HepG2 (cell line): ENCODE measurements around the gene IPO9. TPM values are rescaled to one million over a fixed set of nuclear protein-coding genes. Genes with fewer than 3 reads are reported as not detected.

ENCODE experiments used
- ATAC-seq: fragments of 200-7000 bp; cut with Tn5 transposase; 3 replicates; pipeline ENCODE4 v1.9.1; 2020; ENCODE audit warnings: mild to moderate bottlenecking, moderate library complexity
- BruUV-seq: library from RNA; stranded (reverse); fragments of 400-500 nt; replicated peaks from 2 replicates; lab custom pipeline; 2021; lab: Mats Ljungman, UMichigan
- CTCF ChIA-PET: fragments of 300-600 bp; formaldehyde crosslinking; extraction: SDS; loops from one replicate; lab custom pipeline; 2021; ENCODE audit warnings: low total read pairs, inconsistent platforms, low intra/inter-chr PET ratio; lab: Yijun Ruan, JAX
- POLR2A ChIA-PET: fragments of 350-600 bp; sonication (Branson Sonifier 250); formaldehyde crosslinking; loops from one replicate; lab custom pipeline; 2020; ENCODE audit warnings: antibody characterized with exemption, inconsistent platforms; lab: Yijun Ruan, JAX
- DNase-seq: peaks from one replicate; pipeline ENCODE4 v3.0.0-alpha.2; 2015; ENCODE audit warnings: low spot score
- FAIRE-seq: peaks from 3 replicates; lab custom pipeline; 2011; peaks lifted over from hg19 to GRCh38; lab: Jason Lieb, UNC
- H2AFZ ChIP-seq: one replicate; pipeline ENCODE4 v1.6.1; 2011; ENCODE audit warnings: low read length, inconsistent platforms
- H3K27ac ChIP-seq: fragments of 300-600 bp; 3 replicates; pipeline ENCODE4 v1.8.0; 2011; ENCODE audit warnings: mixed run types, mild to moderate bottlenecking, mixed read lengths, low read length, inconsistent platforms; ENCODE audit not compliant: insufficient read depth; ENCODE audit errors: extremely low read length
- H3K27me3 ChIP-seq, 2 experiments: fragments of 200-600 bp in 1 of 2; 2 replicates in 1 of 2; 3 replicates in 1 of 2; pipeline versions ENCODE4 v1.6.0 to v1.8.0; 2011; ENCODE audit warnings: low read length in 2 of 2, mild to moderate bottlenecking in 2 of 2, moderate library complexity in 2 of 2, inconsistent platforms in 1 of 2; ENCODE audit not compliant: insufficient read depth in 2 of 2, control insufficient read depth in 1 of 2
- H3K36me3 ChIP-seq, 2 experiments: fragments of 200-600 bp in 1 of 2; replicated peaks in 1 of 2; 2 replicates in 1 of 2; 3 replicates in 1 of 2; pipeline versions ENCODE4 v1.5.1 to v1.8.0; 2011; ENCODE audit warnings: low read length in 2 of 2, inconsistent platforms in 1 of 2; ENCODE audit not compliant: insufficient read depth in 2 of 2, control insufficient read depth in 1 of 2
- H3K4me1 ChIP-seq: 2 replicates; pipeline ENCODE4 v1.5.1; 2012; ENCODE audit warnings: low read length, inconsistent platforms; ENCODE audit not compliant: insufficient read depth
- H3K4me2 ChIP-seq: 2 replicates; pipeline ENCODE4 v1.6.0; 2011; ENCODE audit warnings: low read depth, low read length, inconsistent platforms
- H3K4me3 ChIP-seq, 3 experiments: fragments of 200-600 bp in 1 of 3; sonication (generic), shearing (Covaris generic) in 1 of 3; replicated peaks in 1 of 3; 2 replicates each; pipeline ENCODE4 v1.5.1; 2011 to 2016; ENCODE audit warnings: low read length in 3 of 3, inconsistent platforms in 2 of 3, low read depth in 2 of 3, mild to moderate bottlenecking in 2 of 3, control low read depth in 1 of 3, mixed read lengths in 1 of 3; ENCODE audit not compliant: insufficient read depth in 1 of 3
- H3K79me2 ChIP-seq: one replicate; pipeline ENCODE4 v1.6.1; 2011; ENCODE audit warnings: low read length, inconsistent platforms; ENCODE audit not compliant: insufficient read depth
- H3K9ac ChIP-seq: 2 replicates; pipeline ENCODE4 v1.6.0; 2011; ENCODE audit warnings: mild to moderate bottlenecking, low read depth, low read length, inconsistent platforms; ENCODE audit not compliant: insufficient read depth
- H3K9me3 ChIP-seq: 2 replicates; pipeline ENCODE4 v1.5.1; 2012; ENCODE audit warnings: mild to moderate bottlenecking, low read length
- H4K20me1 ChIP-seq: 2 replicates; pipeline ENCODE4 v1.6.0; 2011; ENCODE audit warnings: inconsistent platforms, mild to moderate bottlenecking, low read length, moderate library complexity; ENCODE audit not compliant: insufficient read depth
- CHCHD3 ChIP-seq: sonication (generic); formaldehyde crosslinking; IDR thresholded peaks from 2 replicates; pipeline ENCODE4 v1.8.0; 2022; ENCODE audit warnings: mild to moderate bottlenecking, missing genetic modification reagents, moderate library complexity
- GTF2F1 ChIP-seq: fragments of 150-350 bp; IDR thresholded peaks from 2 replicates; pipeline ENCODE4 v1.6.1; 2014; ENCODE audit warnings: low read length
- ISX ChIP-seq: sonication (generic); formaldehyde crosslinking; conservative IDR thresholded peaks from 2 replicates; pipeline ENCODE4 v1.5.0; 2020; ENCODE audit warnings: missing genetic modification reagents
- MAFF ChIP-seq: IDR thresholded peaks from 2 replicates; pipeline ENCODE4 v1.6.1; 2011; ENCODE audit warnings: low read depth, low read length, improper control_type of control experiment
- NCOR1 ChIP-seq: fragments of 200-600 bp; sonication (generic); IDR thresholded peaks from 2 replicates; pipeline ENCODE4 v1.7.0; 2017; ENCODE audit warnings: antibody characterized with exemption, low read length, borderline replicate concordance
- NFATC3 ChIP-seq: sonication (generic); formaldehyde crosslinking; IDR thresholded peaks from 2 replicates; pipeline ENCODE4 v1.5.1; 2020; ENCODE audit warnings: mild to moderate bottlenecking, missing genetic modification reagents
- RFXANK ChIP-seq: IDR thresholded peaks from 2 replicates; pipeline ENCODE4 v1.6.1; 2016
- THAP11 ChIP-seq: IDR thresholded peaks from 2 replicates; pipeline ENCODE4 v1.6.1; 2016; ENCODE audit warnings: missing biosample characterization, missing genetic modification reagents
- ZNF430 ChIP-seq: sonication (generic); formaldehyde crosslinking; IDR thresholded peaks from 2 replicates; pipeline ENCODE4 v1.9.0; 2021; ENCODE audit warnings: mild to moderate bottlenecking, missing genetic modification reagents
- ZNF501 ChIP-seq: sonication (generic); formaldehyde crosslinking; IDR thresholded peaks from 2 replicates; pipeline ENCODE4 v1.5.1; 2020; ENCODE audit warnings: mild to moderate bottlenecking, moderate library complexity, missing genetic modification reagents
- WGBS: methylation state at CpG from one replicate; pipeline ENCODE4 v1.1.6; 2017; ENCODE audit warnings: low lambda C conversion rate; 5-methylcytosine and 5-hydroxymethylcytosine counted together
- in situ Hi-C: cut with HindIII; loops from 2 replicates; pipeline ENCODE4 v1.10.0; 2017; ENCODE audit warnings: low pct_unique_long_range_greater_than_20kb; ENCODE audit not compliant: extremely low pct_ligation_motif_present
- intact Hi-C: fragments of 100-400 bp; cut with micrococcal nuclease; formaldehyde crosslinking; loops from one replicate; pipeline ENCODE4 v1.10.0; 2022; ENCODE audit not compliant: unreplicated experiment
- polyA plus RNA-seq, 8 experiments: library from polyadenylated mRNA; depleted of rRNA in 3 of 8; stranded (reverse) in 7 of 8; unstranded in 1 of 8; fragments of >200 nt; fragmentation: Illumina TruSeq in 4 of 8; extraction: Trizol in 4 of 8; gene quantifications; 2 replicates each; pipeline versions ENCODE4 v1.2.1 to v1.2.3, GENCODE V29; 2011 to 2016; ENCODE audit warnings: low read depth in 4 of 8, missing spikeins in 1 of 8, mixed read lengths in 1 of 8; ENCODE audit not compliant: insufficient read depth in 1 of 8
- total RNA-seq, 5 experiments: library from RNA; depleted of rRNA; stranded (reverse); fragments of >200 nt; fragmentation: Illumina TruSeq; extraction: Trizol; gene quantifications; 2 replicates each; pipeline ENCODE4 v1.2.3, GENCODE V29; 2016; ENCODE audit warnings: low read depth in 1 of 5
- TF ChIP-seq, protein P1 (sequence below): IDR thresholded peaks from 2 replicates; pipeline ENCODE4 v1.6.1; 2012; ENCODE audit warnings: low read length, improper control_type of control experiment
- TF ChIP-seq, protein P2 (sequence below): sonication (generic); formaldehyde crosslinking; conservative IDR thresholded peaks from 2 replicates; pipeline ENCODE4 v1.8.0; 2022; ENCODE audit warnings: missing genetic modification reagents
- TF ChIP-seq, protein P3 (sequence below): sonication (generic); formaldehyde crosslinking; IDR thresholded peaks from 2 replicates; pipeline ENCODE4 v1.5.1; 2020; ENCODE audit warnings: missing genetic modification reagents, mild to moderate bottlenecking, borderline replicate concordance
- TF ChIP-seq, protein P4 (sequence below): sonication (generic); formaldehyde crosslinking; IDR thresholded peaks from 2 replicates; pipeline ENCODE4 v1.5.0; 2020; ENCODE audit warnings: missing genetic modification reagents, mild to moderate bottlenecking, borderline replicate concordance

The IPO9 gene
- total and polyA plus RNA-seq, 2 of the 13 experiments (the other 11 are each of a cell fraction or from before 2014, with no cell fraction given) = 31.0 to 34.8 TPM

DNA sequence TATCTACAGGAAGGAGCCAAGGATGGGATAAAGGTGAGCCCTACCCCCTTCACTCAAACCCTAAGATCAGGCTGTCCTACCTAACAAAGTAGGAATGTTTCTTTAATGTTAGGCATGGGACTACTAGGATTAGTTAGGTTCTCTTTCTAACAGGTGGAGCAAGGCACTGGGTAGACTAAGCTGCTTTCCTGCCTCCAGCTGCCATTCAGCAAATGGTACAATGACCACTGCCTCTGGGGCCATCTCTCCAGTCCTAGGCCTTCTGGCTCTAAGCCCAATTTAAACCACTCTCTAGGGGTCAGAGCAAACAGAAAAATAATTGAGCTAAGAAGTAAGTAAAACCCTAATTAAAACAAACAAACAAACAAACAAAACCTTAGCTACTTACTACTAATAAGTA lies 15.7 kb upstream of the IPO9 start:
- Histone ChIP-seq H3K79me2 (no peaks in the 10 kb centered on the region), H3K36me3 (no peaks in the 10 kb centered on the region), H3K9me3 (no peaks in the 10 kb centered on the region), H3K4me3 (no peak overlapping the region), H3K4me1 (no peaks in the 10 kb centered on the region), H3K27me3 (peaks cover 4 to 16% of the 10 kb centered on the region in 2 experiments; a peak in 3 of 5 replicates), H2AFZ (no peak overlapping the region), H4K20me1 (no peaks in the 10 kb centered on the region), H3K9ac (no peak overlapping the region), H3K4me2 (no peak overlapping the region), H3K27ac (no peak overlapping the region)
- no peak for FAIRE-seq
- ChIA-PET CTCF (no interaction called here), POLR2A (no interaction called here)
- intact Hi-C loops (no loop called here), in situ Hi-C loops (no loop called here)
- no peak for TF ChIP-seq ISX (CRISPR knock-in tag)
- TF ChIP-seq ZNF501 (CRISPR knock-in tag) = no peak
- no peak for TF ChIP-seq RFXANK (CRISPR knock-in tag)
- no peak for TF ChIP-seq NFATC3 (CRISPR knock-in tag)
- TF ChIP-seq GTF2F1 = no peak
- DNase-seq = no peak
- ATAC-seq = no peak
- BruUV-seq = no TSS peak

DNA sequence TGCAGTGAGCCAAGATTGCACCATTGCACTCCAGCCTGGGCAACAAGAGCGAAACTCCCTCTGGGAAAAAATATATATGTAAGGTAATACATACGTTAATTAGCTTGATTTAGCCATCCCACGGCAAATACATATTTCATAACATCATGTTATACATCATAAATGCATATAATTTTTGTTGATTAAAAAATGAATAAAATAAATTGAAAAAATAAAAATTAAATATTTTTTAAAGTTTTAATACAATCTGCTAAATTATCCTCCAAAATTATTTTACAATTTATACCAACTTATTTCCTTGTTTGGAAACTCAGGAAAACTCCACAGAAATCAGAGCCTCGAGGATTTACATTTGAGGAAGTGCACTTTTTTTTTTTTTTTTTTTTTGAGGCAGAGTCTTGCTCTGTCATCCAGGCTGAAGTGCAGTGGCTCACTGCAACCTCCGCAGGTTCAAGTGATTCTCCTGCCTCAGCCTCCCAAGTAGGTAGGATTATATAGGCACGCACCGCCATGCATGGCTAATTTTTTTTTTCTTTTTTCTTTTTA lies 12.6 kb upstream of the IPO9 start:
- no peaks in the 10 kb centered on the region for H3K4me1 ChIP-seq
- CTCF ChIA-PET = no interaction called here
- no peak overlapping the region for H3K27ac ChIP-seq
- FAIRE-seq = no peak
- H3K36me3 ChIP-seq = no peaks in the 10 kb centered on the region
- no peak overlapping the region for H3K4me3 ChIP-seq
- POLR2A ChIA-PET = no interaction called here
- intact Hi-C loops = no loop called here
- no peak for ATAC-seq
- in situ Hi-C loops = no loop called here
- H4K20me1 ChIP-seq = no peaks in the 10 kb centered on the region
- H3K4me2 ChIP-seq = no peak overlapping the region
- no TSS peak for BruUV-seq
- H2AFZ ChIP-seq = no peak overlapping the region
- no peaks in the 10 kb centered on the region for H3K9me3 ChIP-seq
- 68% methylated on average over 7 of the region's 7 CpGs for WGBS
- no peak overlapping the region for H3K9ac ChIP-seq
- no peaks in the 10 kb centered on the region for H3K79me2 ChIP-seq
- peaks cover 0 to under 1% of the 10 kb centered on the region in 2 experiments; a peak in 1 of 5 replicates for H3K27me3 ChIP-seq
- DNase-seq = no peak
- TF ChIP-seq THAP11 (CRISPR knock-in tag) (no peak), NCOR1 (no peak), ZNF430 (CRISPR knock-in tag) (no peak), MAFF (no peak), CHCHD3 (CRISPR knock-in tag) (no peak)
- TF ChIP-seq, protein P1, sequence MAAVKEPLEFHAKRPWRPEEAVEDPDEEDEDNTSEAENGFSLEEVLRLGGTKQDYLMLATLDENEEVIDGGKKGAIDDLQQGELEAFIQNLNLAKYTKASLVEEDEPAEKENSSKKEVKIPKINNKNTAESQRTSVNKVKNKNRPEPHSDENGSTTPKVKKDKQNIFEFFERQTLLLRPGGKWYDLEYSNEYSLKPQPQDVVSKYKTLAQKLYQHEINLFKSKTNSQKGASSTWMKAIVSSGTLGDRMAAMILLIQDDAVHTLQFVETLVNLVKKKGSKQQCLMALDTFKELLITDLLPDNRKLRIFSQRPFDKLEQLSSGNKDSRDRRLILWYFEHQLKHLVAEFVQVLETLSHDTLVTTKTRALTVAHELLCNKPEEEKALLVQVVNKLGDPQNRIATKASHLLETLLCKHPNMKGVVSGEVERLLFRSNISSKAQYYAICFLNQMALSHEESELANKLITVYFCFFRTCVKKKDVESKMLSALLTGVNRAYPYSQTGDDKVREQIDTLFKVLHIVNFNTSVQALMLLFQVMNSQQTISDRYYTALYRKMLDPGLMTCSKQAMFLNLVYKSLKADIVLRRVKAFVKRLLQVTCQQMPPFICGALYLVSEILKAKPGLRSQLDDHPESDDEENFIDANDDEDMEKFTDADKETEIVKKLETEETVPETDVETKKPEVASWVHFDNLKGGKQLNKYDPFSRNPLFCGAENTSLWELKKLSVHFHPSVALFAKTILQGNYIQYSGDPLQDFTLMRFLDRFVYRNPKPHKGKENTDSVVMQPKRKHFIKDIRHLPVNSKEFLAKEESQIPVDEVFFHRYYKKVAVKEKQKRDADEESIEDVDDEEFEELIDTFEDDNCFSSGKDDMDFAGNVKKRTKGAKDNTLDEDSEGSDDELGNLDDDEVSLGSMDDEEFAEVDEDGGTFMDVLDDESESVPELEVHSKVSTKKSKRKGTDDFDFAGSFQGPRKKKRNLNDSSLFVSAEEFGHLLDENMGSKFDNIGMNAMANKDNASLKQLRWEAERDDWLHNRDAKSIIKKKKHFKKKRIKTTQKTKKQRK = no peak
- TF ChIP-seq, protein P2, sequence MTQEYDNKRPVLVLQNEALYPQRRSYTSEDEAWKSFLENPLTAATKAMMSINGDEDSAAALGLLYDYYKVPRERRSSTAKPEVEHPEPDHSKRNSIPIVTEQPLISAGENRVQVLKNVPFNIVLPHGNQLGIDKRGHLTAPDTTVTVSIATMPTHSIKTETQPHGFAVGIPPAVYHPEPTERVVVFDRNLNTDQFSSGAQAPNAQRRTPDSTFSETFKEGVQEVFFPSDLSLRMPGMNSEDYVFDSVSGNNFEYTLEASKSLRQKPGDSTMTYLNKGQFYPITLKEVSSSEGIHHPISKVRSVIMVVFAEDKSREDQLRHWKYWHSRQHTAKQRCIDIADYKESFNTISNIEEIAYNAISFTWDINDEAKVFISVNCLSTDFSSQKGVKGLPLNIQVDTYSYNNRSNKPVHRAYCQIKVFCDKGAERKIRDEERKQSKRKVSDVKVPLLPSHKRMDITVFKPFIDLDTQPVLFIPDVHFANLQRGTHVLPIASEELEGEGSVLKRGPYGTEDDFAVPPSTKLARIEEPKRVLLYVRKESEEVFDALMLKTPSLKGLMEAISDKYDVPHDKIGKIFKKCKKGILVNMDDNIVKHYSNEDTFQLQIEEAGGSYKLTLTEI (CRISPR knock-in tag) = no peak
- TF ChIP-seq, protein P3, sequence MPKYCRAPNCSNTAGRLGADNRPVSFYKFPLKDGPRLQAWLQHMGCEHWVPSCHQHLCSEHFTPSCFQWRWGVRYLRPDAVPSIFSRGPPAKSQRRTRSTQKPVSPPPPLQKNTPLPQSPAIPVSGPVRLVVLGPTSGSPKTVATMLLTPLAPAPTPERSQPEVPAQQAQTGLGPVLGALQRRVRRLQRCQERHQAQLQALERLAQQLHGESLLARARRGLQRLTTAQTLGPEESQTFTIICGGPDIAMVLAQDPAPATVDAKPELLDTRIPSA (CRISPR knock-in tag) = no peak
- TF ChIP-seq, protein P4, sequence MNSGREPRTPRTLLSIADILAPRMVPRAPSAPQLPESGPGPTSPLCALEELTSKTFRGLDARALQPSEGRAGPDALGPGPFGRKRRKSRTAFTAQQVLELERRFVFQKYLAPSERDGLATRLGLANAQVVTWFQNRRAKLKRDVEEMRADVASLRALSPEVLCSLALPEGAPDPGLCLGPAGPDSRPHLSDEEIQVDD = no peak
